Naive thymus-derived CD4-positive, alpha-beta T cell (primary cell): ENCODE data around the gene TMEM202. TPM values are rescaled to one million over a fixed set of nuclear protein-coding genes. Genes with fewer than 3 reads are reported as not detected.

Experiments used
- ATAC-seq: fragments of 150-1000 bp; cut with Tn5 transposase; 2 replicates; pipeline ENCODE4 v1.10.0; 2021; ENCODE audit warnings: mild to moderate bottlenecking, moderate library complexity
- CTCF ChIA-PET: fragments of 350-600 bp; sonication (Branson Sonifier 250); formaldehyde crosslinking; loops from one replicate; lab custom pipeline; 2021; ENCODE audit warnings: antibody characterized with exemption; lab: Charles Lee
- POLR2A ChIA-PET: fragments of 350-600 bp; sonication (Branson Sonifier 250); formaldehyde crosslinking; loops from one replicate; lab custom pipeline; 2021; ENCODE audit warnings: antibody characterized with exemption, inconsistent platforms; lab: Charles Lee
- DNase-seq, 9 donors: peaks; one replicate each; pipeline versions ENCODE4 v3.0.0 to v3.0.0-alpha.2; 2020 to 2022; ENCODE audit warnings: mixed read lengths in 1 of 9
- H3K27ac ChIP-seq: one replicate; pipeline ENCODE4 v1.7.0; 2013; ENCODE audit warnings: mild to moderate bottlenecking, low read depth, low read length, moderate library complexity
- H3K27me3 ChIP-seq, 2 donors: one replicate each; pipeline ENCODE4 v1.7.0; 2013; ENCODE audit warnings: low read length in 2 of 2, mild to moderate bottlenecking in 2 of 2, moderate library complexity in 2 of 2; ENCODE audit not compliant: control insufficient read depth in 2 of 2, insufficient read depth in 2 of 2
- H3K36me3 ChIP-seq, 3 experiments: 1 replicate in 2 of 3; 2 replicates in 1 of 3; pipeline ENCODE4 v1.7.0; 2013; ENCODE audit warnings: low read length in 3 of 3, mild to moderate bottlenecking in 3 of 3, moderate library complexity in 1 of 3; ENCODE audit not compliant: insufficient read depth in 3 of 3, control insufficient read depth in 2 of 3
- H3K4me1 ChIP-seq, 2 donors: one replicate each; pipeline ENCODE4 v1.7.0; 2013; ENCODE audit warnings: low read length in 2 of 2, mild to moderate bottlenecking in 2 of 2, moderate library complexity in 1 of 2; ENCODE audit not compliant: control insufficient read depth in 2 of 2, insufficient read depth in 2 of 2
- H3K4me3 ChIP-seq: 2 replicates; pipeline ENCODE4 v1.7.0; 2013; ENCODE audit warnings: mild to moderate bottlenecking, low read length
- H3K9me3 ChIP-seq, 3 experiments: 1 replicate in 2 of 3; 2 replicates in 1 of 3; pipeline ENCODE4 v1.7.0; 2013; ENCODE audit warnings: low read length in 3 of 3; ENCODE audit not compliant: control insufficient read depth in 2 of 3
- H3K27ac Mint-ChIP-seq, 9 donors: one replicate each; pipeline ENCODE4 v1.8.0; 2020 to 2022; ENCODE audit warnings: mixed read lengths in 9 of 9, mild to moderate bottlenecking in 8 of 9, moderate library complexity in 5 of 9, inconsistent platforms in 2 of 9
- H3K27me3 Mint-ChIP-seq, 5 donors: one replicate each; pipeline ENCODE4 v1.8.0; 2021 to 2022; ENCODE audit warnings: mixed read lengths in 5 of 5, mild to moderate bottlenecking in 1 of 5
- H3K36me3 Mint-ChIP-seq, 5 donors: one replicate each; pipeline ENCODE4 v1.8.0; 2020 to 2022; ENCODE audit warnings: mixed read lengths in 5 of 5, mild to moderate bottlenecking in 3 of 5, inconsistent platforms in 1 of 5
- H3K4me1 Mint-ChIP-seq, 7 donors: one replicate each; pipeline ENCODE4 v1.8.0; 2020 to 2022; ENCODE audit warnings: mixed read lengths in 7 of 7, mild to moderate bottlenecking in 3 of 7, inconsistent platforms in 1 of 7
- H3K4me3 Mint-ChIP-seq, 10 donors: one replicate each; pipeline ENCODE4 v1.8.0; 2020 to 2022; ENCODE audit warnings: mild to moderate bottlenecking in 10 of 10, mixed read lengths in 10 of 10, moderate library complexity in 6 of 10, inconsistent platforms in 2 of 10
- H3K9me3 Mint-ChIP-seq, 11 donors: one replicate each; pipeline ENCODE4 v1.8.0; 2020 to 2022; ENCODE audit warnings: mixed read lengths in 11 of 11, mild to moderate bottlenecking in 4 of 11, inconsistent platforms in 1 of 11, moderate library complexity in 1 of 11
- intact Hi-C, 2 donors: fragments of 100-400 bp; cut with micrococcal nuclease; formaldehyde crosslinking; loops; one replicate each; pipeline ENCODE4 v1.15.1; 2023
- polyA plus RNA-seq, 2 donors: library from polyadenylated mRNA; unstranded; fragments of 300-500 nt; fragmentation: Illumina TruSeq; gene quantifications; one replicate each; pipeline ENCODE4 v1.2.3, GENCODE V29; 2021
- total RNA-seq, 6 experiments: library from RNA in 5 of 6; stranded (reverse) in 5 of 6; gene quantifications; 1 replicate in 5 of 6; 2 replicates in 1 of 6; pipeline ENCODE4 v1.2.3 and lab custom pipeline; 2021 to 2026

TMEM202 gene
- total and polyA plus RNA-seq, 7 experiments from 2014 or later: not detected

GRCh38 chr15:72365844-72366243 lies 32.3 kb upstream of the TMEM202 start:
- Histone ChIP-seq H3K9me3 (no peaks in the 10 kb centered on the region), H3K27ac (no peak overlapping the region), H3K27me3 (no peaks in the 10 kb centered on the region), H3K4me1 (peaks cover 0 to 18% of the 10 kb centered on the region in 2 donors), H3K36me3 (peaks cover 0 to 8% (median 0%) of the 10 kb centered on the region in 3 experiments), H3K4me3 (no peak overlapping the region)
- POLR2A ChIA-PET: interaction anchor here (1.4 kb wide), 1 partner anchor 10 kb away, joined by 4 read pairs; the partner anchor contains the start of gene HEXA
- CTCF ChIA-PET: no interaction called here
- ATAC-seq: peak; percentile 81
- peaks cover 4 to 33% (median 24%) of the 10 kb centered on the region in 5 donors for H3K36me3 Mint-ChIP-seq
- intact Hi-C loops: loop anchor here in 1 of 2 donors (1.0 kb wide), 1 partner anchor 10 kb away; the partner anchor contains the start of gene HEXA
- DNase-seq: peak in 5 of 9 donors; percentile 11 to 39 (median 27)
- H3K9me3 Mint-ChIP-seq: peaks cover 0 to 7% (median 0%) of the 10 kb centered on the region in 11 donors
- no peaks in the 10 kb centered on the region for H3K27me3 Mint-ChIP-seq
- H3K4me3 Mint-ChIP-seq: peak overlapping the region in 9 of 10 donors; percentile 1 to 58 (median 18)
- peak overlapping the region in 4 of 9 donors; percentile 6 to 44 (median 10) for H3K27ac Mint-ChIP-seq
- H3K4me1 Mint-ChIP-seq: peaks cover 27 to 59% (median 46%) of the 10 kb centered on the region in 7 donors

DNA sequence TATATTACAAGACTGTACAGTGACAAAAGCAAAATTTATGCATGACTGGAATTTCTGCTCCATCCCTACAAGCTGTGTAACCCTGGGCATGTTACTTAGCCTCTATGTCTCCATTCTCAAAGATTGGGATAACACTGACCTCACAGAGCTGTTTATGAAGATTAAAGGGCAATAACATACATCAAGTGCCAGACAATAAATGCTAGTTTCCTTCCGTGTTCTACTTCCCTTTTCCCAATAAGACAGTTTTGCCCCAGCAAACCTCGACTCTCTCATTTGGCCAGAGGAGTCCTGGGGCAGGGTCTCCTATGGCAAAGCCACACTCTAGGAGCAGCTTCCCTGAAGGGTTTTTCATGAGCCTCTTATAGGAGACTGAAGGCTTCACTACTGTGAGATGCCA lies 29.8 kb upstream of the TMEM202 start:
- no peak for DNase-seq
- no peaks in the 10 kb centered on the region for H3K27me3 Mint-ChIP-seq
- peak overlapping the region in 2 of 9 donors; percentile 2 to 43 for H3K27ac Mint-ChIP-seq
- Histone ChIP-seq H3K4me1 (peaks cover 0 to 24% of the 10 kb centered on the region in 2 donors), H3K36me3 (peaks cover 0 to 8% (median 0%) of the 10 kb centered on the region in 3 experiments), H3K4me3 (no peak overlapping the region), H3K9me3 (no peaks in the 10 kb centered on the region), H3K27me3 (no peaks in the 10 kb centered on the region), H3K27ac (no peak overlapping the region)
- H3K9me3 Mint-ChIP-seq: peaks cover 0 to 7% (median 0%) of the 10 kb centered on the region in 11 donors
- peaks cover 4 to 37% (median 24%) of the 10 kb centered on the region in 5 donors for H3K36me3 Mint-ChIP-seq
- peaks cover 40 to 79% (median 64%) of the 10 kb centered on the region in 7 donors for H3K4me1 Mint-ChIP-seq
- no peak for ATAC-seq
- intact Hi-C loops: no loop called here
- H3K4me3 Mint-ChIP-seq: peak overlapping the region in 1 of 10 donors; percentile 11
- ChIA-PET CTCF (no interaction called here), POLR2A (interaction anchor here (1.8 kb wide), 1 partner anchor 8 kb away, joined by 7 read pairs; the partner anchor contains the start of gene HEXA)

DNA sequence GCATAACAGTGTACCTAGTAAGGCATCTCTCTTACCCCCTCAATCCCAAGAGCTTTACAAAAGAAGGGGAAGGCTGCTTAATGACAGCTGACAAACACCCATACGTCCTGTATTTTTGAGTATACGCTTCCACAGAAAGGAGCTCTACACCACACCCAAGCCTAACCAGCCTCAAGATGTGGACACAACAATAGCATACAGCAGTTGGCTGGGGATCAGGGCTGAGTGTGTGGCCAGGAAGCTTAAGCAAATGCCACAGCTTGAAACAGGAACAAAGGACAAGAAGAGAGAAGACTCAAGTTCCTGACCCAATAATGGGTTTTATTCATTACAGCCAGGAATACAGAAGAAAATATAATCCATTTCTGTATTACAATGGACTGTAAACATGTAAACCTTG lies 29.2 kb upstream of the TMEM202 start:
- no peak for DNase-seq

DNA sequence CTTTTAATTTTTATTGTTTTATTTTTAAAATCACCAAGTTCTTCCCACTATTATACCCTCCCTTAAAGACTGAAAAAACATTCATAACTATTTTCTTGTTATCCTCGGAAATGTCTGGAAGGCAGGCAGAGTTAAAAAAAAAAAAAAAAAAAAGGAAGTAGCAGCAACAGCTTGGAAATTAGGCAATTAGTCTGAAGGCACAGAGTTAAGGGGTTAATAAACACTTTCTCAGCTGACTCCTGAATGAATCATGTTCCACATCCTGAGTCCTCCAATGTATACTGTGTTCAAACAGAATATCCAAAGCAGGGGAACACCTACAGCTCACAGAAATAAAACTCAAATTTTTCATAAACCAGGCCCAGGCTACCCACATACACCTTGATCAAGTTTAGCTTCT lies 28.1 kb upstream of the TMEM202 start:
- peaks cover 0 to 8% (median 0%) of the 10 kb centered on the region in 3 experiments for H3K36me3 ChIP-seq
- Mint-ChIP-seq H3K4me3 (no peak overlapping the region), H3K4me1 (peaks cover 55 to 92% (median 79%) of the 10 kb centered on the region in 7 donors), H3K27me3 (no peaks in the 10 kb centered on the region), H3K9me3 (peaks cover 0 to 7% (median 0%) of the 10 kb centered on the region in 11 donors), H3K27ac (no peak overlapping the region), H3K36me3 (peaks cover 4 to 42% (median 24%) of the 10 kb centered on the region in 5 donors)
- H3K27ac ChIP-seq: no peak overlapping the region
- ATAC-seq: peak; percentile 57
- CTCF ChIA-PET: no interaction called here
- H3K4me1 ChIP-seq: peaks cover 7 to 32% of the 10 kb centered on the region in 2 donors
- POLR2A ChIA-PET: interaction anchor here (0.8 kb wide), 1 partner anchor 9 kb away, joined by 3 read pairs; no protein-coding TSS in a partner anchor
- no peaks in the 10 kb centered on the region for H3K27me3 ChIP-seq
- intact Hi-C loops: loop anchor here in 1 of 2 donors (10.0 kb wide), 1 partner anchor 1265 kb away; the partner anchor contains the start of gene NPTN
- no peak overlapping the region for H3K4me3 ChIP-seq
- DNase-seq: no peak
- H3K9me3 ChIP-seq: no peaks in the 10 kb centered on the region

More for the DNA sequence above, 29.2 kb upstream of the TMEM202 start:
- ATAC-seq: peak; percentile 62
- peaks cover 0 to 8% (median 0%) of the 10 kb centered on the region in 3 experiments for H3K36me3 ChIP-seq
- peaks cover 0 to 7% (median 0%) of the 10 kb centered on the region in 11 donors for H3K9me3 Mint-ChIP-seq
- no peak overlapping the region for H3K27ac ChIP-seq
- peak overlapping the region in 1 of 9 donors; percentile 2 for H3K27ac Mint-ChIP-seq
- POLR2A ChIA-PET: interaction anchor here (0.6 kb wide), 1 partner anchor 9 kb away, joined by 6 read pairs; no protein-coding TSS in a partner anchor
- H3K9me3 ChIP-seq: no peaks in the 10 kb centered on the region
- peaks cover 45 to 85% (median 68%) of the 10 kb centered on the region in 7 donors for H3K4me1 Mint-ChIP-seq
- peaks cover 0 to 26% of the 10 kb centered on the region in 2 donors for H3K4me1 ChIP-seq
- no peaks in the 10 kb centered on the region for H3K27me3 Mint-ChIP-seq
- no peak overlapping the region for H3K4me3 ChIP-seq
- no peak overlapping the region for H3K4me3 Mint-ChIP-seq
- H3K36me3 Mint-ChIP-seq: peaks cover 4 to 37% (median 24%) of the 10 kb centered on the region in 5 donors
- intact Hi-C loops: no loop called here
- no peaks in the 10 kb centered on the region for H3K27me3 ChIP-seq
- CTCF ChIA-PET: no interaction called here

GRCh38 chr15:72372361-72372760 lies 25.7 kb upstream of the TMEM202 start:
- H3K4me1 Mint-ChIP-seq: peaks cover 51 to 94% (median 76%) of the 10 kb centered on the region in 7 donors
- H3K36me3 Mint-ChIP-seq: peaks cover 1 to 32% (median 11%) of the 10 kb centered on the region in 5 donors
- ChIA-PET CTCF (interaction anchor here (0.7 kb wide), 1 partner anchor 182 kb away, joined by 3 read pairs; no protein-coding TSS in a partner anchor), POLR2A (no interaction called here)
- ATAC-seq (no peak), DNase-seq (no peak)
- peak overlapping the region in 1 of 9 donors; percentile 1 for H3K27ac Mint-ChIP-seq
- H3K9me3 Mint-ChIP-seq: peaks cover 0 to 5% (median 0%) of the 10 kb centered on the region in 11 donors
- intact Hi-C loops: loop anchor here in 1 of 2 donors (10.0 kb wide), 1 partner anchor 1262 kb away; the partner anchor contains the start of gene NPTN
- no peaks in the 10 kb centered on the region for H3K27me3 ChIP-seq
- peaks cover 0 to 5% (median 0%) of the 10 kb centered on the region in 3 experiments for H3K36me3 ChIP-seq
- no peak overlapping the region for H3K27ac ChIP-seq
- H3K27me3 Mint-ChIP-seq: no peaks in the 10 kb centered on the region
- no peak overlapping the region for H3K4me3 Mint-ChIP-seq
- H3K4me3 ChIP-seq: no peak overlapping the region
- no peaks in the 10 kb centered on the region for H3K9me3 ChIP-seq
- peaks cover 21 to 32% of the 10 kb centered on the region in 2 donors for H3K4me1 ChIP-seq

DNA sequence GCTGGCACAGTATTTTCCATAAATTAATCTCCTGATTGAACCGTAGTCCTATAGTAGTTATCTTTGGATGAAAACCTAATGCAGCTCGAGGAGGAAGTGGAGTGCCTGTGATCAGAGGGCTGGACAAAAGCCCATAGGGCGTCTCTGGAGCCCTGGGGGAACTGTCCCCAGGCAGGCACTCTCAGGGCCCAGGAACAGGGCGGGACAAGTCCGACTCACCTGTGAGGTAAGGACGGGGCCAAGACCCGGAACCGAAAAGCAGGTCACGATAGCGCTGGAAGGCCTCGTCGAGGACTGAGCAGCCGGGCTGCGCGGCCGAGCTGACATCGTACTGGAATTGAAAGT lies 22.6 kb upstream of the TMEM202 start:
- ATAC-seq: peak; percentile 56
- intact Hi-C loops: loop anchor here (1.0 to 10.0 kb wide), 7 partner anchors 103 to 1259 kb away; partner anchors contain the start of genes ADPGK (in 2 of the 2), BBS4 (in 1 of the 2), HIGD2B (in 1 of the 2) and NEO1 (in 1 of the 2)
- H3K27me3 ChIP-seq: no peaks in the 10 kb centered on the region
- POLR2A ChIA-PET: interaction anchor here (0.6 to 4.3 kb wide), 17 partner anchors 8 to 187 kb away, joined by 3 to 58 read pairs (median 4); partner anchors contain the start of gene ARIH1
- peak overlapping the region; percentile 94 to 100 (median 96) for H3K27ac Mint-ChIP-seq
- H3K4me1 ChIP-seq: peaks cover 21 to 39% of the 10 kb centered on the region in 2 donors
- no peak for DNase-seq
- H3K4me1 Mint-ChIP-seq: peaks cover 43 to 86% (median 67%) of the 10 kb centered on the region in 7 donors
- H3K9me3 Mint-ChIP-seq: peaks cover 0 to 5% (median 0%) of the 10 kb centered on the region in 11 donors
- H3K27me3 Mint-ChIP-seq: no peaks in the 10 kb centered on the region
- no peaks in the 10 kb centered on the region for H3K36me3 ChIP-seq
- CTCF ChIA-PET: interaction anchor here (0.9 to 1.1 kb wide), 2 partner anchors 88 to 98 kb away, joined by 3 read pairs; no protein-coding TSS in a partner anchor
- peak overlapping the region; percentile 99 for H3K4me3 ChIP-seq
- H3K36me3 Mint-ChIP-seq: peaks cover 0 to 11% (median 1%) of the 10 kb centered on the region in 5 donors
- H3K27ac ChIP-seq: peak overlapping the region; percentile 75
- peak overlapping the region; percentile 87 to 96 (median 93) for H3K4me3 Mint-ChIP-seq
- no peaks in the 10 kb centered on the region for H3K9me3 ChIP-seq
